22Rv1 (cell line): Measurements from ENCODE around the gene IQCK.

Experiments used
- CTCF ChIP-seq: fragments of 450-650 bp; IDR thresholded peaks from 2 replicates; pipeline ENCODE4 v1.5.1; 2017; ENCODE audit warnings: mild to moderate bottlenecking
- ZFX ChIP-seq: fragments of 450-650 bp; IDR thresholded peaks from 2 replicates; pipeline ENCODE4 v1.6.1; 2017; ENCODE audit warnings: antibody characterized with exemption, borderline replicate concordance

- TF ChIP-seq CTCF (no peak), ZFX (no peak)
Observed at GRCh38 chr16:19817122-19817521, 99.1 kb downstream of the IQCK start.
